K562 (cell line): ENCODE measurements around the gene SPOUT1. TPM values are rescaled to one million over a fixed set of nuclear protein-coding genes. Genes with fewer than 3 reads are reported as not detected.
A peak's percentile ranks its signal among the peaks of the same experiment; 100 is the strongest.
"Not testable (repeated sequence)": the region's sequence is repeated elsewhere in the genome, so short reads cannot be mapped to it uniquely, and the experiment has no call there.

Experiments
- ATAC-seq: fragments of 200-7000 bp; cut with Tn5 transposase; 3 replicates; pipeline ENCODE4 v1.9.1; 2020; ENCODE audit warnings: moderate library complexity
- BruUV-seq: library from RNA; stranded (reverse); fragments of 400-500 nt; replicated peaks from 2 replicates; lab custom pipeline; 2021; lab: Mats Ljungman, UMichigan
- CTCF ChIA-PET: fragments of 300-600 bp; formaldehyde crosslinking; extraction: SDS; loops from one replicate; lab custom pipeline; 2021; ENCODE audit warnings: low intra/inter-chr PET ratio; lab: Yijun Ruan, JAX
- POLR2A ChIA-PET: fragments of 300-600, 350-650 bp; sonication (Branson Sonifier 250); formaldehyde crosslinking; extraction: SDS; loops from one replicate; lab custom pipeline; 2021; ENCODE audit warnings: antibody characterized with exemption, inconsistent platforms; lab: Yijun Ruan, JAX
- DNase-seq, 4 experiments: peaks; one replicate each; pipeline versions ENCODE4 v3.0.0 to v3.0.0-alpha.2; 2011 to 2018; ENCODE audit warnings: low spot score in 3 of 4, mixed read lengths in 3 of 4; ENCODE audit errors: extremely low read depth in 1 of 4
- FAIRE-seq: peaks from 2 replicates; lab custom pipeline; 2011; peaks lifted over from hg19 to GRCh38; lab: Jason Lieb, UNC
- H2AFZ ChIP-seq: 2 replicates; pipeline ENCODE4 v1.6.0; 2011; ENCODE audit warnings: low read depth, low read length, control low read depth, inconsistent platforms
- H3K27ac ChIP-seq: fragments of 200-600 bp; 3 replicates; pipeline ENCODE4 v1.8.0; 2011; ENCODE audit warnings: low read depth, mild to moderate bottlenecking, control low read depth, inconsistent platforms, low read length, moderate library complexity, mixed read lengths; ENCODE audit errors: extremely low read depth
- H3K27me3 ChIP-seq, 2 experiments: fragments of 300-600 bp in 1 of 2; 2 replicates in 1 of 2; 3 replicates in 1 of 2; pipeline versions ENCODE4 v1.6.0 to v1.8.0; 2011; ENCODE audit warnings: inconsistent platforms in 2 of 2, low read length in 2 of 2, mild to moderate bottlenecking in 1 of 2, mixed read lengths in 1 of 2, moderate library complexity in 1 of 2; ENCODE audit not compliant: control insufficient read depth in 2 of 2, insufficient read depth in 2 of 2
- H3K36me3 ChIP-seq: fragments of 300-600 bp; 3 replicates; pipeline ENCODE4 v1.8.0; 2011; ENCODE audit warnings: mild to moderate bottlenecking, low read length, inconsistent platforms; ENCODE audit not compliant: control insufficient read depth, insufficient read depth
- H3K4me1 ChIP-seq, 2 experiments: fragments of 200-600 bp in 1 of 2; replicated peaks in 1 of 2; 2 replicates in 1 of 2; 3 replicates in 1 of 2; pipeline versions ENCODE4 v1.5.1 to v1.8.0; 2011; ENCODE audit warnings: inconsistent platforms in 2 of 2, low read length in 2 of 2, mild to moderate bottlenecking in 1 of 2, mixed read lengths in 1 of 2, moderate library complexity in 1 of 2; ENCODE audit not compliant: control insufficient read depth in 2 of 2, insufficient read depth in 2 of 2
- H3K4me2 ChIP-seq: 2 replicates; pipeline ENCODE4 v1.6.1; 2011; ENCODE audit warnings: low read length, control low read depth, inconsistent platforms, mixed read lengths; ENCODE audit not compliant: insufficient read depth
- H3K4me3 ChIP-seq: fragments of 200-600 bp; sonication (generic), shearing (Covaris generic); 2 replicates; pipeline ENCODE4 v1.5.1; 2016; ENCODE audit warnings: control low read depth, inconsistent platforms
- H3K79me2 ChIP-seq: fragments of 200-600 bp; 3 replicates; pipeline ENCODE4 v1.8.0; 2011; ENCODE audit warnings: low read length, inconsistent platforms; ENCODE audit not compliant: control insufficient read depth, insufficient read depth
- H3K9ac ChIP-seq, 2 experiments: 2 replicates each; pipeline versions ENCODE4 v1.6.0 to v1.6.1; 2011; ENCODE audit warnings: low read depth in 2 of 2, low read length in 2 of 2, control low read depth in 1 of 2, inconsistent platforms in 1 of 2, mild to moderate bottlenecking in 1 of 2, mixed read lengths in 1 of 2; ENCODE audit not compliant: insufficient read depth in 1 of 2
- H3K9me1 ChIP-seq: one replicate; pipeline ENCODE4 v1.6.0; 2011; ENCODE audit warnings: inconsistent platforms, mild to moderate bottlenecking, low read length, moderate library complexity; ENCODE audit not compliant: control insufficient read depth, insufficient read depth
- H3K9me3 ChIP-seq: replicated peaks from 2 replicates; pipeline ENCODE4 v1.5.1; 2011; ENCODE audit warnings: low read depth, low read length, inconsistent platforms; ENCODE audit not compliant: control insufficient read depth, insufficient read depth
- H4K20me1 ChIP-seq: replicated peaks from 2 replicates; pipeline ENCODE4 v1.6.1; 2011; ENCODE audit warnings: low read length, inconsistent platforms, mixed read lengths; ENCODE audit not compliant: control insufficient read depth, insufficient read depth
- CEBPG ChIP-seq, 3 experiments: fragments of 200-800 bp in 1 of 3; sonication (Bioruptor generic) in 1 of 3; sonication (generic) in 1 of 3; formaldehyde crosslinking in 1 of 3; IDR thresholded peaks in 2 of 3; conservative IDR thresholded peaks in 1 of 3; 2 replicates each; pipeline versions ENCODE4 v1.6.1 to v1.8.0; 2016 to 2022; ENCODE audit warnings: missing compliant biosample characterization in 2 of 3, missing genetic modification characterization in 2 of 3, mild to moderate bottlenecking in 1 of 3, missing genetic modification reagents in 1 of 3
- CREB1 ChIP-seq, 2 experiments: sonication (generic) in 1 of 2; formaldehyde crosslinking in 1 of 2; IDR thresholded peaks; 2 replicates each; pipeline versions ENCODE4 v1.6.1 to v1.8.0; 2012 to 2022; ENCODE audit warnings: inconsistent platforms in 1 of 2, mild to moderate bottlenecking in 1 of 2, missing genetic modification reagents in 1 of 2, moderate library complexity in 1 of 2
- EP400 ChIP-seq: fragments of 450-650 bp; IDR thresholded peaks from 2 replicates; pipeline ENCODE4 v1.6.1; 2017; ENCODE audit warnings: antibody characterized with exemption, mild to moderate bottlenecking, moderate library complexity
- FOSL1 ChIP-seq: fragments of 200-800 bp; sonication (Bioruptor generic); conservative IDR thresholded peaks from 2 replicates; pipeline ENCODE4 v1.6.1; 2016; ENCODE audit warnings: missing genetic modification characterization, missing compliant biosample characterization
- GATA2 ChIP-seq: sonication (generic); formaldehyde crosslinking; IDR thresholded peaks from 2 replicates; pipeline ENCODE4 v1.4.0; 2020; ENCODE audit warnings: mild to moderate bottlenecking, missing genetic modification reagents
- MAFF ChIP-seq: IDR thresholded peaks from 2 replicates; pipeline ENCODE4 v1.6.1; 2012; ENCODE audit warnings: low read length, improper control_type of control experiment
- RFX7 ChIP-seq: fragments of 250-450 bp; sonication (Bioruptor Pico); IDR thresholded peaks from 2 replicates; pipeline ENCODE4 v1.5.1; 2021; ENCODE audit warnings: mild to moderate bottlenecking
- ZFP91 ChIP-seq: sonication (generic); formaldehyde crosslinking; IDR thresholded peaks from 2 replicates; pipeline ENCODE4 v1.8.0; 2022; ENCODE audit warnings: mild to moderate bottlenecking, missing genetic modification reagents
- ZNF184 ChIP-seq: sonication (generic); formaldehyde crosslinking; IDR thresholded peaks from 2 replicates; pipeline ENCODE4 v1.5.0; 2020; ENCODE audit warnings: missing genetic modification reagents
- ZNF316 ChIP-seq: fragments of 450-650 bp; IDR thresholded peaks from 2 replicates; pipeline ENCODE4 v1.6.1; 2016
- ZNF384 ChIP-seq: IDR thresholded peaks from 2 replicates; pipeline ENCODE4 v1.6.1; 2012; ENCODE audit warnings: low read depth, low read length, improper control_type of control experiment
- ZNF436 ChIP-seq: fragments of 250-450, 450-650 bp; sonication (Bioruptor Pico); formaldehyde crosslinking; IDR thresholded peaks from 2 replicates; pipeline ENCODE4 v1.7.0; 2020; ENCODE audit warnings: mild to moderate bottlenecking
- ZNF507 ChIP-seq: conservative IDR thresholded peaks from 2 replicates; pipeline ENCODE4 v1.6.1; 2017; ENCODE audit warnings: missing genetic modification characterization, missing compliant biosample characterization
- WGBS: fragments of 100-300 bp; shearing (Covaris generic); methylation state at CpG from one replicate; pipeline ENCODE4 v1.1.6; 2016; ENCODE audit warnings: low coverage, mixed read lengths; ENCODE audit not compliant: insufficient coverage; ENCODE audit errors: missing lambda C conversion rate; 5-methylcytosine and 5-hydroxymethylcytosine counted together
- in situ Hi-C: fragments of 300-500 bp; cut with MboI; formaldehyde crosslinking; loops from 4 replicates; pipeline ENCODE4 v1.15.0; 2018; ENCODE audit warnings: inconsistent platforms, mixed read lengths
- intact Hi-C: fragments of 100-400 bp; cut with micrococcal nuclease; formaldehyde crosslinking; loops from 2 replicates; pipeline ENCODE4 v1.14.2; 2022
- polyA plus RNA-seq, 8 experiments: library from polyadenylated mRNA; depleted of rRNA in 4 of 8; stranded (reverse) in 5 of 8; unstranded in 3 of 8; fragments of >200 nt; fragmentation: Nextera tagmentation in 2 of 8; fragmentation: Illumina TruSeq in 1 of 8; extraction: Ambion mirVana in 2 of 8; extraction: Trizol in 1 of 8; gene quantifications; 2 replicates each; pipeline versions ENCODE4 v1.2.1 to v1.2.3, GENCODE V29; 2011 to 2014; ENCODE audit warnings: inconsistent platforms in 1 of 8, missing spikeins in 1 of 8
- total RNA-seq, 7 experiments: library from RNA; depleted of rRNA in 6 of 7; stranded (reverse); fragments of >200 nt in 6 of 7; fragmentation: Illumina TruSeq in 2 of 7; extraction: Trizol in 2 of 7; gene quantifications; 2 replicates each; pipeline versions ENCODE4 v1.2.1 to v1.2.3, GENCODE V29; 2011 to 2021; ENCODE audit warnings: low replicate concordance in 1 of 7

Gene SPOUT1
- total and polyA plus RNA-seq, 9 of the 15 experiments (the other 6 are each of a cell fraction or from before 2014, with no cell fraction given) = 10.6 to 121 (median 37.4) TPM

GRCh38 chr9:128870941-128871265 lies 41.3 kb upstream of the SPOUT1 start:
- H3K36me3 ChIP-seq, H3K27me3 ChIP-seq, BruUV-seq, H3K9me3 ChIP-seq, H3K4me2 ChIP-seq, H2AFZ ChIP-seq, CTCF ChIA-PET, H4K20me1 ChIP-seq, ATAC-seq, H3K9me1 ChIP-seq, H3K4me1 ChIP-seq, H3K4me3 ChIP-seq, H3K27ac ChIP-seq, H3K9ac ChIP-seq, in situ Hi-C loops, intact Hi-C loops, H3K79me2 ChIP-seq: not testable (repeated sequence)
- FAIRE-seq (peak; percentile 11), DNase-seq (peak in 1 of 4 experiments; percentile 20)
- TF ChIP-seq ZNF507 (tag) (peak; percentile 56), FOSL1 (tag) (peak; percentile 36; the same call in 1 of the 2 replicates)
- WGBS = 46% methylated on average over 7 of the region's 7 CpGs
- POLR2A ChIA-PET = interaction anchor here (0.6 to 1.3 kb wide), 4 partner anchors 11 to 324 kb away, joined by 3 to 5 read pairs (median 4); partner anchors contain the start of genes DOLK, KYAT1, LRRC8A and NUP188

- no peak overlapping the region for H3K9ac ChIP-seq
- H4K20me1 ChIP-seq = no peaks in the 10 kb centered on the region; the same call in 1 of the 2 replicates
- intact Hi-C loops (no loop called here), in situ Hi-C loops (no loop called here)
- ChIA-PET CTCF (no interaction called here), POLR2A (interaction anchor here (0.6 to 1.3 kb wide), 3 partner anchors 11 to 323 kb away, joined by 3 to 5 read pairs (median 4); partner anchors contain the start of genes KYAT1 and LRRC8A)
- peaks cover 4 to 8% of the 10 kb centered on the region in 2 experiments; a peak in 4 of 5 replicates for H3K4me1 ChIP-seq
- no peak overlapping the region; the same call in 1 of the 2 replicates for H3K4me2 ChIP-seq
- no peaks in the 10 kb centered on the region for H3K79me2 ChIP-seq
- no peak overlapping the region for H2AFZ ChIP-seq
- H3K9me1 ChIP-seq = no peaks in the 10 kb centered on the region
- H3K4me3 ChIP-seq = no peak overlapping the region
- H3K9me3 ChIP-seq = no peaks in the 10 kb centered on the region
- peak; percentile 79 for ATAC-seq
- no TSS peak for BruUV-seq
- 0 out of 3 replicates have a peak overlapping the region, but pooled peaks have one; percentile 36 for H3K27ac ChIP-seq
- peaks cover 2% of the 10 kb centered on the region; the same call in 1 of the 3 replicates for H3K36me3 ChIP-seq
- peak in 1 of 4 experiments; percentile 70 for DNase-seq
- H3K27me3 ChIP-seq = no peaks in the 10 kb centered on the region
- peak; percentile 90 for FAIRE-seq
- WGBS = 37% methylated on average over 7 of the region's 7 CpGs
- TF ChIP-seq GATA2 (CRISPR knock-in tag) (peak; percentile 78), CEBPG (CRISPR knock-in tag; IDR thresholded peaks at IDR 0.05) (no peak), CEBPG (tag; conservative IDR thresholded peaks at IDR 0.05 in 1 of 2, IDR thresholded peaks at IDR 0.05 in 1 of 2) (no peak), ZFP91 (CRISPR knock-in tag) (no peak), ZNF436 (no peak), ZNF184 (no peak), ZNF384 (peak; percentile 47; the same call in 1 of the 2 replicates), MAFF (peak; percentile 13), EP400 (peak; percentile 45; the same call in 1 of the 2 replicates), RFX7 (no peak), ZNF316 (peak; percentile 85), CREB1 (IDR thresholded peaks at IDR 0.05) (0 out of 2 replicates have a peak, but pooled peaks have one; percentile 27), CREB1 (CRISPR knock-in tag; IDR thresholded peaks at IDR 0.05) (no peak)
These were observed 40.7 kb upstream of the SPOUT1 start for GRCh38 chr9:128870128-128870940.
